ENCODE measurements around the gene S1PR5.

Gene S1PR5

DNA sequence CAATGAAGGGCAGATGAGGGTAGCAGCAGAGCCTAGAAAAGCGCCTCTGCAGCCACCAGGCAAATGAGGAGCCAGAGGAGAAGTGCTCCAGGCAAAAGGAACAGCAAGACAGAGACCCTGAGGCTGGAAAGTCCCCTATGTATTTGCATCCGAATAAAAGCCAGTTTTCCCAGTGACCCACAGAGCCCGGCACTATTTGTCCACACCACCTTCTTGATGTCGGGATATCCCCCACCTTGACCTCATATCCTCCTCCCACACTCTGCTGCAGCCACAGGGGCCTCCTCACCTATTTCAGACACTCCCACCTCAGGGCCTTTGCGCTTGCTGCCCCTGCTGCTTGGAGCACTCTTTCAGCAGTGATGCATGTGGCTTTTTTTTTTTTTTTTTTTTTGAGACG, 33.1 kb upstream of the S1PR5 start:
- POLR2A ChIA-PET = no interaction called here
- TF ChIP-seq TARDBP (IDR thresholded peaks at IDR 0.05) = no peak
- TF ChIP-seq CTBP1 (IDR thresholded peaks at IDR 0.05; ENCODE audit: borderline replicate concordance) = no peak
- TF ChIP-seq FOXM1 (IDR thresholded peaks at IDR 0.05; ENCODE audit: borderline replicate concordance) = no peak
- TF ChIP-seq SUZ12 (IDR thresholded peaks at IDR 0.05) = no peak
- TF ChIP-seq, protein P1, sequence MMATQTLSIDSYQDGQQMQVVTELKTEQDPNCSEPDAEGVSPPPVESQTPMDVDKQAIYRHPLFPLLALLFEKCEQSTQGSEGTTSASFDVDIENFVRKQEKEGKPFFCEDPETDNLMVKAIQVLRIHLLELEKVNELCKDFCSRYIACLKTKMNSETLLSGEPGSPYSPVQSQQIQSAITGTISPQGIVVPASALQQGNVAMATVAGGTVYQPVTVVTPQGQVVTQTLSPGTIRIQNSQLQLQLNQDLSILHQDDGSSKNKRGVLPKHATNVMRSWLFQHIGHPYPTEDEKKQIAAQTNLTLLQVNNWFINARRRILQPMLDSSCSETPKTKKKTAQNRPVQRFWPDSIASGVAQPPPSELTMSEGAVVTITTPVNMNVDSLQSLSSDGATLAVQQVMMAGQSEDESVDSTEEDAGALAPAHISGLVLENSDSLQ (IDR thresholded peaks at IDR 0.05) = no peak; the same call in 1 of the 2 replicates
- TF ChIP-seq NFRKB (IDR thresholded peaks at IDR 0.05) = no peak
- no peak for TF ChIP-seq SP1 (IDR thresholded peaks at IDR 0.05)
- no peak for TF ChIP-seq FOXA1 (IDR thresholded peaks at IDR 0.05)
- TF ChIP-seq ARNT (IDR thresholded peaks at IDR 0.05) = no peak
- CTCF ChIA-PET = interaction anchor here (0.6 kb wide), 1 partner anchor 831 kb away, joined by 3 read pairs; no protein-coding TSS in a partner anchor
- no peak for DNase-seq (ENCODE audit: extremely low spot score)

DNA sequence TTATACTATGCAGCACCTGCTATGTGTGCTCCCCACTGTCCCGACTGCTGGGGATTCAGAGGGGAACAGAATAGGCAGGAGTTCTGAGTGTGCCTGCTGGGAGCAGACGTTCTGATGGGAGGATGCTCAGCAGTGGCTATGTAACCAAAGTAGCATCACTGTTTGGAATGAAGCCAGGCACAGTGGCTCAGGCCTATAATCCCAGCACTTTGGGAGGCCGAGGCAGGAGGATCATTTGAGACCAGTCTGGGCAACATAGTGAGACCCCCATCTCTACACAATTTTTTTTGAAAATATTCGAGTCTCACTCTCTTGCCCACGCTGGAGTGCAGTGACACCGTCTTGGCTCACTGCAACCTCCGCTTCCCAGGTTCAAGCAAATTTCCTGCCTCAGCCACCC, 32.5 kb upstream of the S1PR5 start:
- DNase-seq (ENCODE audit: extremely low spot score) = no peak
- ChIA-PET CTCF (no interaction called here), POLR2A (no interaction called here)
- TF ChIP-seq NFRKB (IDR thresholded peaks at IDR 0.05) (no peak), BHLHE40 (IDR thresholded peaks at IDR 0.05; ENCODE audit: borderline replicate concordance) (no peak), HDGF (IDR thresholded peaks at IDR 0.05; ENCODE audit: borderline replicate concordance) (no peak), ARNT (IDR thresholded peaks at IDR 0.05) (no peak), SUZ12 (IDR thresholded peaks at IDR 0.05) (no peak), ZNF384 (IDR thresholded peaks at IDR 0.05) (no peak), TARDBP (IDR thresholded peaks at IDR 0.05) (no peak), SP1 (IDR thresholded peaks at IDR 0.05) (no peak), LEF1 (IDR thresholded peaks at IDR 0.05; ENCODE audit: borderline replicate concordance) (no peak), FOXA1 (IDR thresholded peaks at IDR 0.05) (no peak), FOXM1 (IDR thresholded peaks at IDR 0.05; ENCODE audit: borderline replicate concordance) (no peak), FOXK2 (IDR thresholded peaks at IDR 0.05) (no peak), L3MBTL2 (conservative IDR thresholded peaks at IDR 0.05) (no peak), CTBP1 (IDR thresholded peaks at IDR 0.05; ENCODE audit: borderline replicate concordance) (no peak), ELF4 (IDR thresholded peaks at IDR 0.05) (no peak)
- TF ChIP-seq, protein P1 (IDR thresholded peaks at IDR 0.05) = no peak

DNA sequence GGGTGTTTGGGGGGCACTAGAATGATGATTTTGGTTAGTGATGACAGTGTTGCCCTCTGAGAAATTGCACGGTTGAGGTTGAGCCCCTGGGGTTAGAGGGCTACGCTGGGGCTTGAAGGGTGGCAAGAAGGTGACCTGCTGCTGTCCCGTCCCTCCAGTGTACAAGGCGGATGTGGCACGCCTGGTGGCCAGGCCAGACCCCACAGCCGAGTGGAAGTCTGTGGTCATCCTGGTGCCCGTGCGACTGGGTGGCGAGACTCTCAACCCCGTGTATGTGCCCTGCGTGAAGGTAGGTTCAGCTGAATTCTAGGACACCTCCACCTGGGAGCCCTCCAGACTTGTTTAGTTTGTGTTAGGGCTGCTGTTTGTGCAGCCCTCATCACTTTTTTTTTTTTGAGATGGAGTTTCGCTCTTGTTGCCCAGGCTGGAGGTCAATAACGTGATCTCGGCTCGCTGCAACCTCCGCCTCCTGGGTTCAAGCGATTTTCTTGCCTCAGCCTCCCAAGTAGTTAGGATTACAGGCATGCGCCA, 31.6 kb upstream of the S1PR5 start:
- DNase-seq (ENCODE audit: extremely low spot score) = no peak
- TF ChIP-seq, protein P1 (IDR thresholded peaks at IDR 0.05) = no peak
- TF ChIP-seq ARNT (IDR thresholded peaks at IDR 0.05) (no peak), L3MBTL2 (conservative IDR thresholded peaks at IDR 0.05) (no peak), CTBP1 (IDR thresholded peaks at IDR 0.05; ENCODE audit: borderline replicate concordance) (no peak), FOXM1 (IDR thresholded peaks at IDR 0.05; ENCODE audit: borderline replicate concordance) (no peak), TARDBP (IDR thresholded peaks at IDR 0.05) (no peak), SP1 (IDR thresholded peaks at IDR 0.05) (no peak), ZNF384 (IDR thresholded peaks at IDR 0.05) (no peak), HDGF (IDR thresholded peaks at IDR 0.05; ENCODE audit: borderline replicate concordance) (no peak), BHLHE40 (IDR thresholded peaks at IDR 0.05; ENCODE audit: borderline replicate concordance) (no peak), ELF4 (IDR thresholded peaks at IDR 0.05) (no peak), NFRKB (IDR thresholded peaks at IDR 0.05) (no peak), FOXA1 (IDR thresholded peaks at IDR 0.05) (no peak), FOXK2 (IDR thresholded peaks at IDR 0.05) (no peak), LEF1 (IDR thresholded peaks at IDR 0.05; ENCODE audit: borderline replicate concordance) (no peak)
- ChIA-PET CTCF (no interaction called here), POLR2A (no interaction called here)

DNA sequence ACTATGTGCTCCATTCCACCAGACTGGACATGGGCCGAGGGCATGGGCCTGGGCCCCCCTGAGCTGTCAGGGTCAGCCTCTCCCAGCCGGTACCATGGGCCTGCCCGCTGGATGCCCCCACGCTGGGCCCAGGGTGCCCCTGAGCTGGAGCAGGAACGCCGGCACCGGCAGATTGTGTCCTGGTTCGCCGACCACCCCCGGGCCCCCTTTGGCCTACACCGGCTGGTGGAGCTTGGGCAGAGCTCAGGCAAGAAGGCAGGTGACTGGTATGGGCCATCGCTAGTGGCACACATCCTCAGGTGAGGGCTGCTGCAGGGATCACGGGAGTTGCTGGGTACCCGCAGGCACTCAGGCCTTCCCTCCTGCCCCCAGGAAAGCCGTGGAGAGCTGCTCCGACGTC, 29.6 kb upstream of the S1PR5 start:
- ChIA-PET POLR2A (no interaction called here), CTCF (interaction anchor here (0.6 kb wide), 1 partner anchor 12 kb away, joined by 3 read pairs; no protein-coding TSS in a partner anchor)
- no peak for TF ChIP-seq ARNT (IDR thresholded peaks at IDR 0.05)
- no peak for TF ChIP-seq NFRKB (IDR thresholded peaks at IDR 0.05)
- TF ChIP-seq ZNF384 (IDR thresholded peaks at IDR 0.05) = no peak
- TF ChIP-seq, protein P1 (IDR thresholded peaks at IDR 0.05) = no peak
- no peak for TF ChIP-seq BHLHE40 (IDR thresholded peaks at IDR 0.05; ENCODE audit: borderline replicate concordance)
- no peak for TF ChIP-seq LEF1 (IDR thresholded peaks at IDR 0.05; ENCODE audit: borderline replicate concordance)
- no peak for TF ChIP-seq FOXA1 (IDR thresholded peaks at IDR 0.05)
- TF ChIP-seq FOXM1 (IDR thresholded peaks at IDR 0.05; ENCODE audit: borderline replicate concordance) = no peak
- no peak for TF ChIP-seq FOXK2 (IDR thresholded peaks at IDR 0.05)
- TF ChIP-seq CTBP1 (IDR thresholded peaks at IDR 0.05; ENCODE audit: borderline replicate concordance) = no peak
- TF ChIP-seq SP1 (IDR thresholded peaks at IDR 0.05) = no peak
- no peak for TF ChIP-seq ELF4 (IDR thresholded peaks at IDR 0.05)
- TF ChIP-seq SUZ12 (IDR thresholded peaks at IDR 0.05) = no peak
- TF ChIP-seq L3MBTL2 (conservative IDR thresholded peaks at IDR 0.05) = no peak
- TF ChIP-seq HDGF (IDR thresholded peaks at IDR 0.05; ENCODE audit: borderline replicate concordance) = no peak
- no peak for DNase-seq (ENCODE audit: extremely low spot score)

DNA sequence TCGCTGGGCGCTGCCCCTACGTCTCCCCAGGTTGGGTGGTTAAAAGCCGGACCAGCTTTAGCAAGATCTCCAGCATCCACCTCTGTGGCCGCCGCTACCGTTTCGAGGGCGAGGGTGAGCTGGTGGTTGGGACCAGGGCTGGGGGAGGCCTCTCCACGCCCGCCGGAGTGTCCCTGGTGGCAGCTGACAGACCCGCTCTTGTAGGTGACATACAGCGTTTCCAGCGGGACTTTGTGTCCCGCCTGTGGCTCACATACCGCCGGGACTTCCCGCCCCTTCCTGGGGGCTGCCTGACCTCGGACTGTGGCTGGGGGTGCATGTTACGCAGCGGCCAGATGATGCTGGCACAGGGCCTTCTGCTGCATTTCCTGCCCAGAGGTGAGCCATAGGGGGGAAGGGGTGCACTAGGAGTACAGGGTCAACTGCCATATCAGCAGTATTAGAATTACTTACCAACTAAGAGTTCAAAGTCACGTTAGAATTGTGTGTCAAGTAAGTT, 27.6 kb upstream of the S1PR5 start:
- no peak for DNase-seq (ENCODE audit: extremely low spot score)
- TF ChIP-seq L3MBTL2 (conservative IDR thresholded peaks at IDR 0.05) (no peak), TARDBP (IDR thresholded peaks at IDR 0.05) (no peak), HDGF (IDR thresholded peaks at IDR 0.05; ENCODE audit: borderline replicate concordance) (no peak), FOXM1 (IDR thresholded peaks at IDR 0.05; ENCODE audit: borderline replicate concordance) (no peak), FOXA1 (IDR thresholded peaks at IDR 0.05) (no peak), ELF4 (IDR thresholded peaks at IDR 0.05) (no peak), BHLHE40 (IDR thresholded peaks at IDR 0.05; ENCODE audit: borderline replicate concordance) (no peak), SP1 (IDR thresholded peaks at IDR 0.05) (no peak), FOXK2 (IDR thresholded peaks at IDR 0.05) (no peak)
- TF ChIP-seq, protein P1 (IDR thresholded peaks at IDR 0.05) = no peak
- CTCF ChIA-PET = no interaction called here
- POLR2A ChIA-PET = interaction anchor here (1.1 kb wide), 1 partner anchor 9 kb away, joined by 3 read pairs; no protein-coding TSS in a partner anchor

Data from HEK293T (cell line).